Heart right ventricle (tissue), 16 donors: ENCODE results near the gene CAND2. TPM values are rescaled to one million over a fixed set of nuclear protein-coding genes. Genes with fewer than 3 reads are reported as not detected.

Source experiments
- ATAC-seq, 8 donors: fragments of 200-7000 bp; cut with Tn5 transposase; one replicate each; pipeline ENCODE4 v1.9.1; 2020; ENCODE audit warnings: mild to moderate bottlenecking in 8 of 8, moderate library complexity in 8 of 8, moderate number of reproducible peaks in 1 of 8
- DNase-seq, 2 donors: peaks; one replicate each; pipeline ENCODE4 v3.0.0-alpha.2; 2020
- H3K27ac ChIP-seq, 10 donors: fragments of 200-600 bp; sonication (generic) in 2 of 10; one replicate each; pipeline versions ENCODE4 v1.5.0 to v1.8.0; 2020 to 2022; ENCODE audit warnings: mild to moderate bottlenecking in 3 of 10
- H3K27me3 ChIP-seq, 7 donors: fragments of 200-600 bp; one replicate each; pipeline ENCODE4 v1.8.0; 2021 to 2022; ENCODE audit warnings: mild to moderate bottlenecking in 2 of 7
- H3K36me3 ChIP-seq, 9 donors: fragments of 200-600 bp; sonication (generic) in 1 of 9; one replicate each; pipeline versions ENCODE4 v1.5.0 to v1.8.0; 2020 to 2022; ENCODE audit warnings: mild to moderate bottlenecking in 2 of 9
- H3K4me1 ChIP-seq, 9 donors: fragments of 200-600 bp; sonication (generic) in 1 of 9; one replicate each; pipeline versions ENCODE4 v1.5.0 to v1.8.0; 2020 to 2022; ENCODE audit warnings: mild to moderate bottlenecking in 4 of 9
- H3K4me3 ChIP-seq, 10 donors: fragments of 200-600 bp; sonication (generic) in 2 of 10; one replicate each; pipeline versions ENCODE4 v1.5.0 to v1.8.0; 2020 to 2022; ENCODE audit warnings: mild to moderate bottlenecking in 7 of 10, moderate library complexity in 2 of 10
- H3K9me3 ChIP-seq, 11 donors: fragments of 200-600 bp in 10 of 11; sonication (generic) in 2 of 11; one replicate each; pipeline versions ENCODE4 v1.5.0 to v1.8.0; 2013 to 2022; ENCODE audit warnings: mild to moderate bottlenecking in 2 of 11, control low read depth in 1 of 11, moderate library complexity in 1 of 11
- CTCF ChIP-seq, 9 donors: fragments of 200-600 bp; sonication (generic) in 2 of 9; IDR thresholded peaks; one replicate each; pipeline versions ENCODE4 v1.5.0 to v1.8.0; 2021 to 2022; ENCODE audit warnings: antibody characterized with exemption in 9 of 9, mild to moderate bottlenecking in 5 of 9, moderate library complexity in 1 of 9
- WGBS, 2 donors: extraction: QIAGEN DNeasy Blood & Tissue Kit; methylation state at CpG; one replicate each; pipeline ENCODE4 v1.1.7; 2013; ENCODE audit warnings: inconsistent platforms in 1 of 2; 5-methylcytosine and 5-hydroxymethylcytosine counted together
- intact Hi-C, 10 donors: fragments of 100-400 bp; cut with DNase I; formaldehyde crosslinking; loops; one replicate each; pipeline versions ENCODE4 v1.11.1 to v1.14.2; 2022
- polyA plus RNA-seq, 2 donors: library from polyadenylated mRNA; stranded (reverse); fragments of 200-250 nt; gene quantifications; one replicate each; pipeline ENCODE4 v1.2.3, GENCODE V29; 2013
- total RNA-seq, 10 donors: library from RNA; stranded (reverse); fragmentation: NEBNext Ultra II Directional in 3 of 10; extraction: Animal tissue kit (Norgen Biotek cat#: 25700) in 3 of 10; gene quantifications; one replicate each; pipeline versions ENCODE4 v1.2.1 to v1.2.4, GENCODE V29; 2021 to 2023
- donor health status: Arrhythmogenic right ventricular cardiomyopathy.
- donor health status: ischemic (EF 13 %, LVEDD 7.1; RV severe dilation, severe dysfunction).
- donor health status: healthy with polysubstance abuse.
- donor health status: DM: no; HTN: yes; CAD: no.
- donor health status: DM: no; HTN: no; CAD: no.
- donor health status: ischemic (EF 25% LVEDD 6.9; RV normal size, moderate dysfunction).
- donor health status: ischemic (EF 25% LVEDD 5.7; RV mildly dilated, moderate dysfunction).
- donor health status: healthy.
- donor health status: DM: yes; HTN: yes; CAD: no.
- donor health status: Ischemic cardiomyopathy.
- donor health status: ischemic (EF 35%, LVEDD 5.7; RV mildly dilated, moderate dysfunction).
- donor health status: nonischemic (EF 11% LVEDD 7.7; RV severe dilation, severe dysfunction).
- donor health status: DM: yes; HTN: yes; CAD: no.
- donor health status: PGD.
- donor health status: ischemic (EF 29% LVEDD 5.4; RV normal size, mild dysfunction).
- donor health status: nonischemic (EF 23%, LVEDD 6.1; RV moderate dilation, normal function).

CAND2 gene
- total and polyA plus RNA-seq, 12 donors, result 9.2 to 99.0 (median 63.1) TPM

DNA sequence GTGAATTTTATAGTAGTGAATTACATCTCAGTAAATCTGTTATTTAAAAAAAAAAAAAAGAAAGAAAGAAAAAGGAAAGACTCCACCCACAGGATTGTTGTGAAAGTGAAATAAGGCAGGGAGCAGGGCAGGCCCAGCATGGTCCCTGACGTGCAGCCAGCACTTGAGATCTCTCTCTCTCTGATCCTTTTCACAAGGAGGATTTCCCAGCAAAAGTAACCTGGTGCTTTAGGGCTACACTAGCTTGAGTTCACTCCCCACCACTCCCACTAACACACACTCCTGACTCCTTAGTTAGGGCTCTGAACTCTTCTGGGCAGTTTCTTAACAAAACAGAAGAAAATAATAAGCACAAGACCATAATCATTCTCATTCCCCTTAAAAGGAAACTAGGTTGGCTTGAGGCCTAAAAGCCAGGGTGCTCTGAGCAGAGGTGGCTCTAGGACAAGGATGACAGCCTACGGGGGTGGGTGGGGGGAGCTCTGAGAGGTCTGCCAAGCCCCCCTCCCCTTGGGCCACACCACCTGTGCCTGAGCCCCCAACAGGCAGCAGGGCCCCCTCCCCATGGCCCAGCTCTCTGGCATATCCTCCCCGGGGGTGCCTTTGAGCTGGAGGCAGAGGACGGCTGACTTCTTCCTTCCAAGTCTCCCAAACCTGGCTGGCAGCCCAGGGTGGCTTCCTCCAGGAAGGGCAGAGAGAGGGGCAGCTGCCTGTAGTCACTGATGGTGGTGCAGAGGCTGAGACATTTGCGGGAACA lies 38.3 kb upstream of the CAND2 start:
- no peaks in the 10 kb centered on the region for H3K36me3 ChIP-seq
- peak in 1 of 9 donors; percentile 17 for TF ChIP-seq CTCF (IDR thresholded peaks at IDR 0.05)
- H3K27me3 ChIP-seq, result no peaks in the 10 kb centered on the region
- no peak overlapping the region for H3K4me3 ChIP-seq
- WGBS, 2 donors, result 14 to 16% methylated on average over 5 of the region's 5 CpGs
- H3K4me1 ChIP-seq, result peaks cover 3 to 22% (median 15%) of the 10 kb centered on the region in 9 donors
- ATAC-seq (peak; percentile 40 to 73 (median 64)), DNase-seq (peak; percentile 23 to 59)
- H3K9me3 ChIP-seq, result no peaks in the 10 kb centered on the region
- intact Hi-C loops, result no loop called here
- peak overlapping the region in 9 of 10 donors; percentile 38 to 71 (median 61) for H3K27ac ChIP-seq

DNA sequence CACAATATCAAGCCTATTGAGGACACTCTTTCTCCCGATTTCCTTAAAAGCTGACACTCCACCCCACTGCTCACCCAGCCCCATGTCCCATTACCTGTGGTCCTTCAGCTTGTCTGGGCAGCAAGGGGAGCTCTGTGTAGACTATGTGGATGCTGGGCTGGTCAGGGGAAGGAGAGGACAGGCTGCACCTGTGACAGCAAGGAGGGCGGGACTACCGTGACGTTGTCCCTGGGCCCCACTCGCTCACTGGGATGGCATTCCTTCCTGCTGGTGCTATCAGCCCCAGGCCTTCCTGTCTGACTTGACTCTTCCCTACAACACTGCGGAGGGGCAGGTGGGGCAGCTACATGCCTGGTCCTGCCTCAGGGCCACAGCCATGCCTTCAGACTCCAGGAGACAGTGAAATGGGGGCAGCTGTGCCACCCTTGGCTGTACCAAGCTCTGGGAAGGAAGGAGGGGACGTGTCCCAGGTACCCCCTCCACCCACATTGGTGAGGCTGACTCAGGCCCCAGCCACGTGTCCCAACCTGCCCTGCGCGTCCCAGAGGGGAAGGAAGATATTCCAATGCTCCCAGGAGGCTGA lies 37.3 kb upstream of the CAND2 start, which contains the start of gene TMEM40:
TSS of gene TMEM40 (minus strand) at position 163 of the 583 bp plus-strand sequence. CDS start 9,427 bp downstream, outside the sequence.
- 84 to 89% methylated on average over 10 of the region's 10 CpGs for WGBS, 2 donors
- Histone ChIP-seq H3K9me3 (no peaks in the 10 kb centered on the region), H3K4me3 (no peak within 1 kb of the TSS), H3K27me3 (no peaks in the 10 kb centered on the region), H3K27ac (peak within 1 kb of the TSS in 9 of 10 donors; percentile 38 to 71 (median 61)), H3K36me3 (no peaks in the 10 kb centered on the region), H3K4me1 (peaks cover 3 to 25% (median 15%) of the 10 kb centered on the region in 9 donors)
- intact Hi-C loops, result no loop called here
- TF ChIP-seq CTCF (IDR thresholded peaks at IDR 0.05), result no peak
- peak in 1 of 8 donors; percentile 8 for ATAC-seq
- no peak for DNase-seq

- intact Hi-C loops, result no loop called here
- peaks cover 3 to 25% (median 15%) of the 10 kb centered on the region in 9 donors for H3K4me1 ChIP-seq
- H3K9me3 ChIP-seq, result no peaks in the 10 kb centered on the region
- 78 to 79% methylated on average over 8 of the region's 8 CpGs for WGBS, 2 donors
- no peak for TF ChIP-seq CTCF (IDR thresholded peaks at IDR 0.05)
- H3K4me3 ChIP-seq, result no peak overlapping the region
- no peaks in the 10 kb centered on the region for H3K27me3 ChIP-seq
- no peak overlapping the region for H3K27ac ChIP-seq
- H3K36me3 ChIP-seq, result no peaks in the 10 kb centered on the region
- DNase-seq (no peak), ATAC-seq (no peak)
Observed at GRCh38 chr3:12759693-12760565, 36.6 kb upstream of the CAND2 start.

DNA sequence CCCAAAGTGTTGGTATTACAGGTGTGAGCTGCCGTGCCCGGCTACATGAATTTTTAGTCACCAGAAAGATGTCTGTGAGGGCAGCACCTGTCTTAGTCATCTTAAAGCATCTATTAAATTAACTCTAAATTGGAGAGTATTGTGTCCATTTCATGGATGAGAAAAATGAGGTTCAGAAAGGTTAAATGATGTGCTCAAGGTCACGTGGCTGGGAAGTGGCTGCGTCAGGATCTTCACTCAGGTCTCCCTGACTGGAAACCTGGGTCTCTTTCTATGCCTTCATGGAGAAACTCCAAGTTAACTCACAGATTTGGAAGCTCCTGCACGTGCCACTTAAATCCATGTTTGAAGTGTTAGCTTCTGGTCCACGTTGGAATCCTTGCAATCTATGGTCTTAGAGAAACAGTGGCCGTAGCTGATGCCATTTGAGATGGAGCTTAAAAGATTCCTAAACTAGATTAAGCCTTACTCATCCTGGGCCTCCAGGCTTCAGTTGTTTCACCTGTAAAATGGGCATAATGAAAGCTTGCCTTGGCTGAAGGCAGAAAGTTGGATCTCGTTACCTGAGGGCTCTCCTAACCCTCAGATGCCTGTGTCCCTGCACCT lies 32.2 kb upstream of the CAND2 start:
- DNase-seq (no peak), ATAC-seq (no peak)
- Histone ChIP-seq H3K27ac (no peak overlapping the region), H3K4me3 (no peak overlapping the region), H3K36me3 (no peaks in the 10 kb centered on the region), H3K27me3 (no peaks in the 10 kb centered on the region), H3K4me1 (peaks cover 0 to 6% (median 3%) of the 10 kb centered on the region in 9 donors), H3K9me3 (no peaks in the 10 kb centered on the region)
- WGBS, 2 donors, result 78 to 91% methylated on average over 8 of the region's 8 CpGs
- TF ChIP-seq CTCF (IDR thresholded peaks at IDR 0.05), result no peak
- intact Hi-C loops, result no loop called here
